ENCODE results near the gene FAU.
A peak's percentile ranks its signal among the peaks of the same experiment; 100 is the strongest.

Gene FAU

DNA sequence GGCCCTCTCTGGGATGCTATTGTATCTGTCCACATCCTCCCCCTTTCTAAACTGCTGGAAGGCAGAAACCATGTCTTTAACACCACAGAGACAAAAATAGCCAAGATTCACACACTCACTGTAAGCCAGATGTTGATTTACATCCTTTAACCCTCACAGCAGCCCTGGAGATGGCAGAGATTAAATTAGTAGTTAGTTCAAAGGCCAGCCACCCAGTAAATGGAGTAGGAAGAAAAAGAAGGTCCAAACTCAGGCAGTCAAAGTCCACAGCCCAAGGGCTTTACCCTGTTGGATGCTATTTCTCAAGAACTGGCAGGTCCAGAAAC lies 2.3 kb downstream of the FAU start:
- DNase-seq (ENCODE audit: low spot score): peak; percentile 6

DNA sequence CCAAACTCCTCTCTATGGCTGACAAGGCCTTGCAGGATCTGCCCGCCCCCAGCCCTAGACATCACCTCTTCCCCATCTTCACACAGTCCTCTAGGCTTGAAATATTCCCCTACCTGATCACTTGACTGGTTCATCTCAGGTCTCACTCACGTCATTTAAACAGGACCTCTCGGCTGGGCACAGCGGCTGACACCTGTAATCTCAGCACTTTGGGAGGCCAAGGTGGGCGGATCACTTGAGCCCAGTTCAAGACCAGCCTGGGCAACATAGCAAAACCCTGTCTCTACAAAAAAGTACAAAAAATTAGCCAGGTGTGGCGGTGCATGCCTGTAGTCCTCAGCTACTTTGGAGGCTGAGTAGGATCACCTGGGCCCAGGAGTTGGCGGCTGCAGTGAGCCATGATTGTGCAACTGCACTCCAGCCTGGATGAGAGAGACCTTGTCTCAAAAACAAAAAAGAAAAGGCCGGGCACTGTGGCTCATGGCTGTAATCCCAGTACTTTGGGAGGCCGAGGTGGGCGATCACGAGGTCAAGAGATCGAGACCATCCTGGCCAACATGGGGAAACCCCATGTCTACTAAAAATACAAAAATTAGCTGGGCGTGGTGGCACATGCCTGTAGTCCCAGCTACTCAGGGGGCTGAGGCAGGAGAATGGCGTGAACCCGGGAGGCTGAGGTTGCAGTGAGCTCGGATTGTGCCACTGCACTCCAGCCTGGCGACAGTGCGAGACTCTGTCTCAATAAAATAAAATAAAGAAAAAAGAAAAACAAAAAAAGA lies 2.9 kb downstream of the FAU start:
- peak; percentile 52 for DNase-seq (ENCODE audit: low spot score)

- DNase-seq (ENCODE audit: low spot score): no peak
Observed at GRCh38 chr11:65118097-65118837, 3.7 kb downstream of the FAU start.

DNA sequence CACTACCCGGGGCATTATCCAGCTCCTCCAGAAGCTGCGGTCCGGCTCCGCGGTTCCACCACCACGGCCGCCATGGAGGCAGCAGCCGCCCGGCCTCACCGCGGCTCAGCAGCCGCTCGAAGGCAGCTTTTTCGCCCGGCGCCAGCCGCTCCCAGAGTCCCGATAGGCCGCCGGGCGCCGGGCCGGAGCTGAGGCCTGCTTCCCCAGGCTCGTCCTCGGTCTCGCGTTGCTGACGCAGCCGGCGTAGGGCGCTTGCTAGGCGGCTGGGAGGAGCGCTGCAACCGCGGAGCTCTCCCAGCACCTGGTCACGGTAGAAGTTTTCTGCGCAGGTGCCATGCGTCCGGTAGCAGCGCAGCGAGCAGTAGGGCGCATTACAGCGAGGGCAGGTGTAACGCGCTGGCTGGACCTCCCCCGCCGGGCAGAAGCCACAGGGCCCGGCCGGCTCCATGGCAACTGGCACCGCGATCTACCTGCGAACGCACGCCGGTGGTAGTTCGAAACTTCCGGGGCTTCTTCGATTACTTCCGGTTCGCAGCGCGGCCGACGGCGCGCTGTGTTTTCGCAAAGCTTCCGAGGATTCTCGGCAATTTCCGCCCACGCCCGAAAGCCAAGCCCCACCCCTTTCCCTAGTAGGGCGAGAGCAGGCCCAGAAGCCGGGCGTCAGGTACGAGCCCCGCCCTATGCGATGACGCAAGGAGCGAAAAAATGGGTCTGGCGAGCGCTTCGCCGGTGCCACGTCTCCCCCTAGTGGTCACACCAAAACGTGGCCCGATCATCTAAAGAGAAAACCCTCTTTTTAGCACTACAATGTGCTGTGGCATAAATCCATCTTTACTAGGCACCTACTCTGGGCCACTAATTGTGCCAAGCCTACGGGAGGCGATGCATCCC lies 4.5 kb downstream of the FAU start, which contains the start of gene ZNHIT2:
Gene ZNHIT2, minus strand, starts transcription at position 496 of the 891 bp plus-strand sequence. Its CDS starts 48 bp downstream, at position 448.
- peak; percentile 99 for DNase-seq (ENCODE audit: low spot score)

DNA sequence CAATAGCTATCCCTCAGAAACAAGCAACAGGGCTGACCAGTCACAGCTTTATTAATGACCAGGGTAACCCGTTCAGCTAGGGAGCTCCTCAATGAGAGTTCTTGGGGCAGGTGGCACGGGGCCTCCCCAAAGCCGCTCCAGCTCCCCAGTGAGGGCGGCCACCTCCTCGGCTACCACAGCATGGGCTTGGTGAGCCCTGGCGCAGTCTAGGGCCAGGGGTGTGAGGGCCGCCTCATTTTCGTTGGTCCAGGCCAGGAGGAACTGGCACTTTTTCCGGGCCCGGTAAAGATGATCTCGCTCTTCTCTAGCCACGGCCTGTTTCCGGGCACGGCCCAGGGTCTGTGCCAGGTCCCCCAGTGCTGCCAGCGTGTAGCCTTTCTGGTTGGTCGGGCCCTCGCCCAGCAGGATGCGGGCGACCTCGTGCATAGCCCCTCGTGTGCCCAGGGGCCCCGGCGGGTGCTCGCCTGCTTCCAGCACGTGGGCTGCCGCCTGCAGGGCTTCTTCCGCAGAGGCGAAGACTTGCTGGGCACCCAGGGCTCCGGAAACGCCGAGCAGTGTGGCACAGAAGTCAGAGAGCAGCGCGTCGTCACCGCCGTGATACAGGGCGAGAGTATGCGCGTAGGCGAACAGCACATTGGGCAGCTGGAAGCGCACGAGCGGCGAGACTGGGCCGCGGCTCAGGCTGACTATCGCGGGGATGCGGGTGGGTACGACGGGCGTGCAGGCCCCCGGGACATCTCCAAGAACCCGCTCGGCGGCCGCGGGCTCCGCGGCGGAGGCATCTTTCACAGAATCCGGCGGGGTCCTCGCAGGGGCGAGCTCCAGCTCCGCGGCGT lies 5.3 kb downstream of the FAU start:
- DNase-seq (ENCODE audit: low spot score): peak; percentile 61

GRCh38 chr11:65115361-65116082 lies 6.4 kb downstream of the FAU start:
- peak; percentile 61 for DNase-seq (ENCODE audit: low spot score)

GRCh38 chr11:65114538-65115171 lies 7.3 kb downstream of the FAU start:
- DNase-seq (ENCODE audit: low spot score): no peak

- no peak for DNase-seq (ENCODE audit: low spot score)
Observed at GRCh38 chr11:65113839-65114238, 8.1 kb downstream of the FAU start.

GRCh38 chr11:65113361-65113756 lies 8.6 kb downstream of the FAU start:
- no peak for DNase-seq (ENCODE audit: low spot score)

DNA sequence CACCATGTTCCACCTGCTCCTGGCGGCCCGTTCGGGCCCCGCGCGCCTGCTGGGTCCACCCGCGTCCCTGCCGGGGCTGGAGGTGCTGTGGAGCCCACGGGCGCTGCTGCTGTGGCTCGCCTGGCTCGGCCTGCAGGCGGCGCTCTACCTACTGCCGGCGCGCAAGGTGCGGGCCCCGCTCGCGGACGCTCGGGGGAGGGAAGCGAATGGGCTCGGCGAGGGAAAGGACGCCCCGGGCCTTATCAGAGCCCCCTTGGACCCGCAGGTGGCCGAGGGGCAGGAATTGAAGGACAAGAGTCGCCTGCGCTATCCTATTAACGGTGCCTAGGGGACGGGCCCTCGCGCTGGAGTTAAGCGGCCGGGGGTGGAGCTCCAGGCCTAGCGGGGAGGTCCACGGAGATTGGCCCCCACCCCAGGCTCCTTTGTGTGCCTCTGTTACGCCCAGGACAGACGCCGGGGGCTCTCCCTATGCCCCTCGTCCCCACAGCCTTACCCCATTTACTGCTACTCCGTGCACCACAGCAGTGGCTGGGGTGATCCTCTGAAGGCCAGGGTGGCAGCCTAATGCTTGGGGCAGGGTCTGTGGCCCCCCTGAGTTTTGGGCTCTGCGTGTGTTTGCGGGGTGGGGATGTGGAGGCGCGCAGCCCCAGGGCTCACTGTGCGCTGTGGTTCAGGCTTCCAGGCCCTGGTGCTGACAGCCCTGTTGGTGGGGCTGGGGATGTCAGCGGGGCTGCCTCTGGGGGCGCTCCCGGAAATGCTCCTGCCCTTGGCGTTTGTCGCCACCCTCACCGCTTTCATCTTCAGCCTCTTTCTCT lies 9.2 kb downstream of the FAU start:
- no peak for DNase-seq (ENCODE audit: low spot score)

- peak; percentile 91 for DNase-seq (ENCODE audit: low spot score)
Observed at GRCh38 chr11:65111744-65112545, 10.0 kb downstream of the FAU start, which contains the start of gene TM7SF2. Gene TM7SF2 (plus strand): TSS chr11:65111872. CDS start chr11:65112016, 144 bp downstream.

GRCh38 chr11:65111159-65111743 lies 10.7 kb downstream of the FAU start:
- no peak for DNase-seq (ENCODE audit: low spot score)

DNA sequence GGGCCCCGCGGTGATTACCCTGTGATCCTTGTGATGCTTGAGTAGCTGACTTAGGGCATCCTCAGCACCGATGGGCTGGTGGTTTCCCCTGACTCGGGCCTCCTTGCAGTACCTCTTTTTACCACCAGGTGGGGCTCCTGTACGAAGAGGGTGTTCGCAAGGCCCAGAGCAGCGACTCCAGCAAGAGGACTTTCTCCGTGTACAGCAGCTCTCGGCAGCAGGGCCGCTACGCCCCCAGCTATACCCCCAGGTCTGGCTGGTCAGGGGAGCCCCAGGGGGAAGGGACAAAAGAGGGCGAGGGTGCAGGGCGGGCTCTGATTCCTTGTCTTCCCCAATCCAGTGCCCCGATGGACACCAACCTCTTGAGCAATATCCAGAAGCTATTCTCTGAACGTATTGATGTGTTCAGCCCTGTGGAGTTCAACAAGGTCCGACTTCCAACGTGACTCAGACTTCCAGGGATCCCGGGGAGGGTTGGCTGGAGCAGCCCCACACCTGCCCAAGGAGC lies 11.5 kb downstream of the FAU start:
- peak; percentile 91 for DNase-seq (ENCODE audit: low spot score)

- no peak for DNase-seq (ENCODE audit: low spot score)
Observed at GRCh38 chr11:65109231-65110198, 12.4 kb downstream of the FAU start.

DNA sequence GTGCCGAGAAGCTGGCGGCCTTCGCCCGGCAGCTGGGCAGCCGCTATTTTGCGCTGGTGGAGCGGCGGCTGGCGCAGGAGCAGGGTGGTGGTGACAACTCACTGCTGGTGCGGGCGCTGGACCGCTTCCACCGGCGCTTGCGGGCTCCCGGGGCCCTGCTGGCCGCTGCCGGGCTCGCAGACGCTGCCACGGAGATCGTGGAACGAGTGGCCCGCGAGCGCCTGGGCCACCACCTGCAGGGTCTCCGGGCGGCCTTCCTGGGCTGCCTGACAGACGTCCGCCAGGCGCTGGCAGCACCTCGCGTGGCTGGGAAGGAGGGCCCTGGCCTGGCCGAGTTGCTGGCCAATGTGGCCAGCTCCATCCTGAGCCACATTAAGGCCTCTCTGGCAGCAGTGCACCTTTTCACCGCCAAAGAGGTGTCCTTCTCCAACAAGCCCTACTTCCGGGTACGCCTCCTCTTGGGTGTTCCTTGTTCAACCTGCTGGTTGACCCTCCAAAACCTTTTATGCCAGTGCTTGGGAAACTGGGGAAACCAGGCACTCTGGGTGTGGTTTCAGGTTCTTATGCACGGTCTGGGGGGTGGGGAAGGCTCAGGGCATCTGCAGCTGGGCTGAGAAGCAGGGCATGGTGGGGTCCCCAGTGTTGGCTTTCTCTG lies 13.3 kb downstream of the FAU start:
- DNase-seq (ENCODE audit: low spot score): no peak
